ENCODE results near the gene MEIS2.

DNA sequence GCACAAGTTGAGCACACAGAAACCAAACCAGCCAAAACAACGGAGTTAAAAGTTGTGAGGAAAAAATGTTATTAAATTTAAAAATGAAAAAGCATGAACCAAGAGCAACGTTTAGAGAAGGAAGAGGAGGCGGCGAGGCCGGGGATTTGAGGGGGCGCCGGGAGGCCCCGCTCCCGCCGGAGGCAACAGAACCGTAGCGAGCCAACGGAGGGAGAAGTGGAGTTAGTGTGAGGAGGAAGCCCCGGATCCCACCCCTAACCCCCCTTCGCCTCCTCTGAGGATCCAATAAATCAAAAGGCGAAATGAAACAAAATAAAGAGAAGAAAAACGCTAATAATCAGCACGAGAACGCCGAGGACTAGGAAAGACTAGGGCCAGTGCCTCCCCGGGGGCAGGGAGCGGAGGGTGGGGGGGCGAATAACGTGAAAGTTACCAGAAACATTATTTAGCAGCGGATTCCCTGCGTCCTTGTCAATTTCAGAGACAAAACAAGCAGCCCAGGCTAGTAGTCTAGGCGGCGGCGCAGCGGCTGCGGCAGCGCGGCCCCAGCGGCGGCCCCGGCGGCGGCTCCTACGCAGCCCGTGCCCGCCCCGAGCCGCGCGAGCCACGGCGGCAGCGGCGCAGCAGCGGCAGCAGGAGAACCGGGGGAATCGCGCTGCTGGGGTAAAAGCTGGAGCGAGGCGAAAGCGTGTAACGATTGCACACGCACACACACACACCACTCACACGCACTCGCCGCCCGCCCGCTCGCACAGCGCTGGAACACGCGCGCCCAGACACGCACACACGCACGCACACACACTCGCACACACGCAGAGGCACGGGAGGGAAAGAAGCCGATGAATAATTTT lies 1.7 kb downstream of the MEIS2 start:
- TF ChIP-seq CTCF (IDR thresholded peaks at IDR 0.05) (no peak), EP300 (IDR thresholded peaks at IDR 0.05) (no peak), POLR2A (IDR thresholded peaks at IDR 0.05) (no peak)

Measured in suprapubic skin (tissue), 3 donors.